Fibroblast of lung (primary cell): ENCODE results near the gene MT1G.

Source experiments
- EZH2 ChIP-seq: IDR thresholded peaks from 2 replicates; pipeline ENCODE4 v1.5.1; 2012; ENCODE audit warnings: low read length, control low read depth, mild to moderate bottlenecking; ENCODE audit errors: missing control alignments
- TF ChIP-seq, protein P1 (sequence below), 2 donors: IDR thresholded peaks in 1 of 2; conservative IDR thresholded peaks in 1 of 2; 1 replicate in 1 of 2; 2 replicates in 1 of 2; pipeline ENCODE4 v1.5.1; 2011 to 2012; ENCODE audit warnings: low read length in 2 of 2, control low read depth in 1 of 2, inconsistent platforms in 1 of 2, low read depth in 1 of 2, mild to moderate bottlenecking in 1 of 2

DNA sequence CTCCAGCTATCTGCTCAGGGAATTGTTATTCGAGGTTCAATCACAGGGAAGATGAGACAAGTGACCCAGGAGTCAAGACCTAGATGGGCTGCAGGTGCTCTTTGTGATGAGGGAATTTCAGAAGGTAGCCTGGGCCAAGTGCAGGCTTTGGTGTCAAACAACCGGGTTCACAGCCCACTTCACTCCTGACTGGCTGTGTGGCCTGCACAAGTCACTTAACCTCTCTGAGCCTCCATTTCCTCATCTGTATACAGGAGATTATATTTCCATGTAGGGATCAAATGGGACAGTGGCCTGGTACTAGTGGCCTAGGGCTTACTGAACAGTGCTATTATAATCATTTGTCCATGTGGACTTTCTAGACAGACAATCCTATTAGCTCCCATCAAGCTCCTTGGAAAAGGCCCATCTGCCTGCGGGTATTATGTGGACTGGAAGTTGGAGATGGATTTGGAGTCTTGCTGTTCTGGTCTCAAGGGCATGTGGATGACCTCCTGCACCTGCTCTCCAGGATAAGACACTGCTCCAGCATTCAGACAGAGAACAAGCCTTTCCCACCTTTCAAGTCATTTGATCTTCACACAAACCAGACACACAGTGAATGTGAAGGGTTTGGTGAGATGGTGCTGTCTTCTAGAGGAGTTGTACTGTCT is 11.3 kb upstream of the MT1G start:
- no peak for TF ChIP-seq EZH2
- TF ChIP-seq, protein P1, sequence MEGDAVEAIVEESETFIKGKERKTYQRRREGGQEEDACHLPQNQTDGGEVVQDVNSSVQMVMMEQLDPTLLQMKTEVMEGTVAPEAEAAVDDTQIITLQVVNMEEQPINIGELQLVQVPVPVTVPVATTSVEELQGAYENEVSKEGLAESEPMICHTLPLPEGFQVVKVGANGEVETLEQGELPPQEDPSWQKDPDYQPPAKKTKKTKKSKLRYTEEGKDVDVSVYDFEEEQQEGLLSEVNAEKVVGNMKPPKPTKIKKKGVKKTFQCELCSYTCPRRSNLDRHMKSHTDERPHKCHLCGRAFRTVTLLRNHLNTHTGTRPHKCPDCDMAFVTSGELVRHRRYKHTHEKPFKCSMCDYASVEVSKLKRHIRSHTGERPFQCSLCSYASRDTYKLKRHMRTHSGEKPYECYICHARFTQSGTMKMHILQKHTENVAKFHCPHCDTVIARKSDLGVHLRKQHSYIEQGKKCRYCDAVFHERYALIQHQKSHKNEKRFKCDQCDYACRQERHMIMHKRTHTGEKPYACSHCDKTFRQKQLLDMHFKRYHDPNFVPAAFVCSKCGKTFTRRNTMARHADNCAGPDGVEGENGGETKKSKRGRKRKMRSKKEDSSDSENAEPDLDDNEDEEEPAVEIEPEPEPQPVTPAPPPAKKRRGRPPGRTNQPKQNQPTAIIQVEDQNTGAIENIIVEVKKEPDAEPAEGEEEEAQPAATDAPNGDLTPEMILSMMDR (conservative IDR thresholded peaks at IDR 0.05 in 1 of 2, IDR thresholded peaks at IDR 0.05 in 1 of 2; ENCODE audit: low read depth in 1 of 2, low read length in 2 of 2) = no peak
